Sigmoid colon (tissue), 7 donors: ENCODE results near the gene BEND6. TPM values are rescaled to one million over a fixed set of nuclear protein-coding genes. Genes with fewer than 3 reads are reported as not detected.

Experiments used
- DNase-seq: peaks from one replicate; pipeline ENCODE4 v3.0.0-alpha.2; 2019
- H3K27ac ChIP-seq, 4 donors: fragments of 200-600 bp; sonication (generic); one replicate each; pipeline ENCODE4 v1.5.1; 2016 to 2019; ENCODE audit warnings: mild to moderate bottlenecking in 1 of 4
- H3K27me3 ChIP-seq, 3 donors: fragments of 200-600 bp; sonication (generic); one replicate each; pipeline ENCODE4 v1.5.1; 2019; ENCODE audit warnings: mild to moderate bottlenecking in 1 of 3
- H3K36me3 ChIP-seq, 4 donors: fragments of 200-600 bp; sonication (generic); one replicate each; pipeline ENCODE4 v1.5.1; 2016 to 2019
- H3K4me1 ChIP-seq, 4 donors: fragments of 200-600 bp; sonication (generic); one replicate each; pipeline ENCODE4 v1.5.1; 2017 to 2019
- H3K4me3 ChIP-seq, 4 donors: fragments of 200-600 bp; sonication (generic); one replicate each; pipeline ENCODE4 v1.5.1; 2017 to 2019; ENCODE audit warnings: mild to moderate bottlenecking in 2 of 4, moderate library complexity in 1 of 4
- H3K9me3 ChIP-seq, 4 donors: fragments of 200-600 bp in 3 of 4; sonication (generic) in 3 of 4; one replicate each; pipeline versions ENCODE4 v1.5.1 to v1.6.1; 2013 to 2019
- EP300 ChIP-seq, 4 donors: sonication (generic); formaldehyde crosslinking; IDR thresholded peaks; one replicate each; pipeline ENCODE4 v1.6.1; 2017; ENCODE audit warnings: antibody characterized with exemption in 4 of 4
- POLR2A ChIP-seq, 2 donors: fragments of 450-650 bp; IDR thresholded peaks; one replicate each; pipeline ENCODE4 v1.6.1; 2016; ENCODE audit warnings: antibody characterized with exemption in 2 of 2, mild to moderate bottlenecking in 2 of 2, moderate library complexity in 2 of 2
- POLR2AphosphoS5 ChIP-seq, 4 donors: sonication (generic); formaldehyde crosslinking; IDR thresholded peaks; one replicate each; pipeline ENCODE4 v1.6.1; 2017; ENCODE audit warnings: antibody characterized with exemption in 4 of 4
- WGBS, 2 donors: extraction: QIAGEN DNeasy Blood & Tissue Kit; methylation state at CpG; one replicate each; pipeline ENCODE4 v1.1.7; 2013; 5-methylcytosine and 5-hydroxymethylcytosine counted together
- intact Hi-C: fragments of 100-400 bp; cut with DNase I; formaldehyde crosslinking; loops from one replicate; pipeline ENCODE4 v1.15.1; 2023
- polyA plus RNA-seq, 3 donors: library from polyadenylated mRNA; stranded (reverse); fragments of 200-250 nt; gene quantifications; one replicate each; pipeline ENCODE4 v1.2.3, GENCODE V29; 2013
- total RNA-seq, 4 donors: library from RNA; depleted of rRNA; stranded (reverse); fragments of >200 nt; gene quantifications; one replicate each; pipeline ENCODE4 v1.1.0, GENCODE V29; 2016
- TF ChIP-seq, protein P1 (sequence below), 4 experiments: fragments of 450-650 bp in 3 of 4; fragments of 200-600 bp in 1 of 4; IDR thresholded peaks; one replicate each; pipeline ENCODE4 v1.5.1; 2016 to 2019; ENCODE audit warnings: antibody characterized with exemption in 4 of 4, mild to moderate bottlenecking in 3 of 4, moderate library complexity in 2 of 4
- donor health status: healthy with polysubstance abuse.
- donor health status: Bipolar disorder and iron deficiency.
- donor health status: healthy.

The BEND6 gene
- total and polyA plus RNA-seq, 7 donors: under 0.01 to 3.0 (median 1.1) TPM

DNA sequence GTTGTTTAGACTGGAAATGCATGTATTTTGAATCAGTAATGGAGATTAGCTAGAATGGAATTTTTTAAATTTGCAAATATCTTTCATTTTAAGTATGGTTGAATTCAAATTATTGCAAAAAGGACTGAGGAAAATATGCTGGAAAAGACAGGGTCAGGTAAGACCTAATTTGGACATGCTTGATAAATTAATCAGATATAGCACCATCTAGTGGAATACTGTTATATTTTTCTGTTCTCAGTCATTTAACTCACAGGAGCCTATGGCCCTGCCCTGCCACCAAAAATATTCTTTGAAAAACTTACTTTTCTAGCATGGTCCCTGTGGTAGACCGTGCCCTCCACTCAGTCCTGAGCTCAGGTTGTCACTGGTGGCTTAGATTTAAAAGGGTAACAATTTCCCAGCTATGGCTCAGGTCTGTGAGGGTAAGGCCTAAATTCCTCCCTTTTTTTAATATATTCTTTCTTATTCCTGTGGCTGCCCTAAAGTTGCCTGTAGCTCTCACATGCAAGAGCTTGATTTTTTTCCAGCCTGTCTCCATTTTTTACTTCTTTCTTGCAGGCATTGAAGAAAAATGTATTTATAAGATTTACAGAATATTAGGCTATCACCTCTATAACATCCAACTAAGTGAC, 66.3 kb downstream of the BEND6 start:
- Histone ChIP-seq H3K4me3 (no peak overlapping the region), H3K4me1 (no peaks in the 10 kb centered on the region), H3K36me3 (no peaks in the 10 kb centered on the region), H3K9me3 (peaks cover 0 to 4% (median 0%) of the 10 kb centered on the region in 4 donors), H3K27me3 (no peaks in the 10 kb centered on the region), H3K27ac (no peak overlapping the region)
- 7 to 19% methylated on average over 1 of the region's 1 CpG for WGBS, 2 donors
- no peak for TF ChIP-seq EP300 (IDR thresholded peaks at IDR 0.05)
- TF ChIP-seq, protein P1, sequence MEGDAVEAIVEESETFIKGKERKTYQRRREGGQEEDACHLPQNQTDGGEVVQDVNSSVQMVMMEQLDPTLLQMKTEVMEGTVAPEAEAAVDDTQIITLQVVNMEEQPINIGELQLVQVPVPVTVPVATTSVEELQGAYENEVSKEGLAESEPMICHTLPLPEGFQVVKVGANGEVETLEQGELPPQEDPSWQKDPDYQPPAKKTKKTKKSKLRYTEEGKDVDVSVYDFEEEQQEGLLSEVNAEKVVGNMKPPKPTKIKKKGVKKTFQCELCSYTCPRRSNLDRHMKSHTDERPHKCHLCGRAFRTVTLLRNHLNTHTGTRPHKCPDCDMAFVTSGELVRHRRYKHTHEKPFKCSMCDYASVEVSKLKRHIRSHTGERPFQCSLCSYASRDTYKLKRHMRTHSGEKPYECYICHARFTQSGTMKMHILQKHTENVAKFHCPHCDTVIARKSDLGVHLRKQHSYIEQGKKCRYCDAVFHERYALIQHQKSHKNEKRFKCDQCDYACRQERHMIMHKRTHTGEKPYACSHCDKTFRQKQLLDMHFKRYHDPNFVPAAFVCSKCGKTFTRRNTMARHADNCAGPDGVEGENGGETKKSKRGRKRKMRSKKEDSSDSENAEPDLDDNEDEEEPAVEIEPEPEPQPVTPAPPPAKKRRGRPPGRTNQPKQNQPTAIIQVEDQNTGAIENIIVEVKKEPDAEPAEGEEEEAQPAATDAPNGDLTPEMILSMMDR (IDR thresholded peaks at IDR 0.05): peak in 3 of 4 experiments; percentile 29 to 61 (median 49)
- intact Hi-C loops: loop anchor here (2.0 to 5.0 kb wide), 2 partner anchors 64 to 118 kb away; partner anchors contain the start of gene BEND6
- no peak for DNase-seq

DNA sequence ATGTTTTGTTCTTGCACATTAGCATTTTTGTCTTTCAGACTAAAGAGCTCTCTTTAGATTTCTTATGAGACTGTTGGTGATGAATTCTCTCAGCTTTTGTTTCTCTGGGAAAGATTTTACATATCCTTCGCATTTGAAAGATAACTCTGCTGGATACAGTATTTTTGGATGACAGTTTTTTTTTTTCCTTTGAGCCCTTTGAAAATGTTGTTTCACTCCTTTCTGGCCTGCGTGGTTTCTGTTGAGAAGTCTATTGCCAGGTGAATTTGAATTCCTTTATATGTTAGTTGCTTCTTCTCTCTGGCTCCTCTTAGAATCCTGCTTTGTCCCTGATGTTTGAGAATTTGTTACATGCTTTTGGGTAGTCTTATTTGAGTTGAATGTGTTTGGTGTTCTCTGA, 69.4 kb downstream of the BEND6 start:
- DNase-seq: no peak
- WGBS, 2 donors: 77 to 84% methylated on average over 2 of the region's 2 CpGs
- TF ChIP-seq POLR2AphosphoS5 (IDR thresholded peaks at IDR 0.05): no peak
- no peak for TF ChIP-seq POLR2A (IDR thresholded peaks at IDR 0.05)
- TF ChIP-seq, protein P1 (IDR thresholded peaks at IDR 0.05): no peak
- no peak for TF ChIP-seq EP300 (IDR thresholded peaks at IDR 0.05)
- no peak overlapping the region for H3K4me3 ChIP-seq
- intact Hi-C loops: loop anchor here (5.0 kb wide), 1 partner anchor 67 kb away; the partner anchor contains the start of gene BEND6
- no peaks in the 10 kb centered on the region for H3K4me1 ChIP-seq
- peaks cover 0 to 4% (median 0%) of the 10 kb centered on the region in 4 donors for H3K9me3 ChIP-seq
- H3K27me3 ChIP-seq: no peaks in the 10 kb centered on the region
- H3K27ac ChIP-seq: no peak overlapping the region
- no peaks in the 10 kb centered on the region for H3K36me3 ChIP-seq

DNA sequence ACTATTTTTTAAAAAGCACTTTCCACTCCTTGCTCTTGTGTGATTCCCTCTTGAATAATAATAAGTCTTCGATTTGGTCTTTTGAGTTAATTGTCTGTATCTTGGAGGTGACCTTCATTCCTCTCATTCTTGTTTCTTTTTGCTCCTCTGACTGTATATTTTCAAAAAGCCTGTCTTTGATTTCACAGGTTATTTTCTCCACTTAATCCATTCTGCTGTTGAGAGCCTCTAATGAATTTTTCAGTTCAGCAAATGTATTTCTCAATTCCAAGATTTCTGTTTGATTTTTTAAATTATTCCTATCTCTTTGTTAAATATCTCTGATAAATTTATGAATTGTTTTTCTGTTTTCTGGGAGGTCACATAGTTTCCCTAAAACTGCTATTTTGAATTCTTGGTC, 69.9 kb downstream of the BEND6 start:
- Histone ChIP-seq H3K36me3 (no peaks in the 10 kb centered on the region), H3K4me1 (no peaks in the 10 kb centered on the region), H3K9me3 (peaks cover 0 to 4% (median 0%) of the 10 kb centered on the region in 4 donors), H3K27me3 (no peaks in the 10 kb centered on the region), H3K27ac (no peak overlapping the region), H3K4me3 (no peak overlapping the region)
- TF ChIP-seq POLR2AphosphoS5 (IDR thresholded peaks at IDR 0.05) (no peak), EP300 (IDR thresholded peaks at IDR 0.05) (no peak), POLR2A (IDR thresholded peaks at IDR 0.05) (no peak)
- TF ChIP-seq, protein P1 (IDR thresholded peaks at IDR 0.05): no peak
- 79 to 90% methylated on average over 1 of the region's 1 CpG for WGBS, 2 donors
- intact Hi-C loops: loop anchor here (5.0 kb wide), 1 partner anchor 67 kb away; the partner anchor contains the start of gene BEND6
- DNase-seq: no peak

DNA sequence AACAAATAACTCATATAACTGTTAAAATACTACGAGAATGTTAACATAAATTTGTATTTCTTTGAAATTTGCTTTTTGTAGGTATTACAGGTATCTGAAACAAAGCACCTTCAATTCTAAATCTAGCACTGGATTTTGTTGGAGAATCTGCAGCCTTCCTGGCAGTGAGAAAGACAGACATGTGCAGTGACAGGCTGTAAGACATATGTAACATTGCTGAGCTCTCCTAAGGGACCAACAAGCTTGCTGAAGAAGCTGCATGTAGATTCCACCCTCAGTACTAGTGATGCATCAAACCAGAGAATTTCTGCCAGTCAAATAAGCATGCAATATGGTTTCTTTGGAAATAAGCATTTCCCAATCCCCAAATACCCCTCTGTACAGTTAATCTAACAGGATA, 71.1 kb downstream of the BEND6 start:
- Histone ChIP-seq H3K27ac (no peak overlapping the region), H3K4me3 (no peak overlapping the region), H3K9me3 (peaks cover 0 to 4% (median 0%) of the 10 kb centered on the region in 4 donors), H3K4me1 (no peaks in the 10 kb centered on the region), H3K36me3 (no peaks in the 10 kb centered on the region), H3K27me3 (no peaks in the 10 kb centered on the region)
- intact Hi-C loops: no loop called here
- TF ChIP-seq, protein P1 (IDR thresholded peaks at IDR 0.05): no peak
- no peak for TF ChIP-seq POLR2A (IDR thresholded peaks at IDR 0.05)
- no peak for TF ChIP-seq POLR2AphosphoS5 (IDR thresholded peaks at IDR 0.05)
- TF ChIP-seq EP300 (IDR thresholded peaks at IDR 0.05): no peak
- DNase-seq: no peak
- WGBS, 2 donors: 85% methylated on average over 1 of the region's 1 CpG
